ENCODE results near the gene RAD51C.
A peak's percentile ranks its signal among the peaks of the same experiment; 100 is the strongest.
"Not testable (repeated sequence)": the region's sequence is repeated elsewhere in the genome, so short reads cannot be mapped to it uniquely, and the experiment has no call there.

The RAD51C gene

DNA sequence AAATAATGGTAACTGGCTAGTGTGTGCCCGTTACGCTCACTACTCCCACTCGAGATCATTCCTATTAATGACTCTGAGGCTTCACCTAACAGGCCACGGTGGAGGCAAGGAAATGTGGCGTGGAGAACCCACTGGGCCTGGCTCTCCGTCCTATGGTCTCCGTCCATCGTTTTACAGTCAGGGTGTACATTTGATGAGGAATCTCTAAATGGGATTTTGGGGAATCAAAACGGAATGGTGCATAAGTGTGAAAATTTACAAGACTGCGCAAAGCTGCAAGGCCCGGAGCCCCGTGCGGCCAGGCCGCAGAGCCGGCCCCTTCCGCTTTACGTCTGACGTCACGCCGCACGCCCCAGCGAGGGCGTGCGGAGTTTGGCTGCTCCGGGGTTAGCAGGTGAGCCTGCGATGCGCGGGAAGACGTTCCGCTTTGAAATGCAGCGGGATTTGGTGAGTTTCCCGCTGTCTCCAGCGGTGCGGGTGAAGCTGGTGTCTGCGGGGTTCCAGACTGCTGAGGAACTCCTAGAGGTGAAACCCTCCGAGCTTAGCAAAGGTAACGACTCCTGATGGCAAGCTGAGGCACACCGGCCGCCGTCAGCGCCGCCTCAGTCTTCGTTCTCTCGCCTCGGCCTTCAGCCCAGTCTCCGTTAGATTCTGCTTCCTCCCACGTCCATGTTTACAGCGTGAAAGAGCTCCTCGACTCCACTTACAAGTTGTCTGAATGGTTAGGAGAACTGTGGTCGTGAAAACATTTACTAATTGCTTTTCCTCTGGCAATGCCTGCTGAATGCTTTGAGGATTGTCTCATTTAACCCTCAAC lies at the start of gene RAD51C:
TSS of gene RAD51C (plus strand) at position 364 of the 817 bp plus-strand sequence. CDS start at position 406, 42 bp downstream.
- TF ChIP-seq Cebpa-rat (IDR thresholded peaks at IDR 0.05), result no peak
- H3K4me3 ChIP-seq, result peak within 1 kb of the TSS; percentile 63 to 84 (median 76)
- H3K27ac ChIP-seq, result peak within 1 kb of the TSS; percentile 73 to 93 (median 81)
- no peaks in the 10 kb centered on the region for H3K27me3 ChIP-seq
- H4K20me1 ChIP-seq, result no peaks in the 10 kb centered on the region; a peak in 2 of 22 replicates
- peak within 1 kb of the TSS; percentile 68 to 94 (median 83) for H3K4me2 ChIP-seq
- peaks cover 4 to 39% (median 31%) of the 10 kb centered on the region in 11 experiments; a peak in 21 of 22 replicates for H3K36me3 ChIP-seq
- H3K4me1 ChIP-seq, result peaks cover 17 to 36% (median 23%) of the 10 kb centered on the region in 10 experiments
- peaks cover 0 to 17% (median 12%) of the 10 kb centered on the region in 11 experiments; a peak in 12 of 22 replicates for H3K9me3 ChIP-seq (replicated peaks in 1 of 11)
- H3K9ac ChIP-seq, result peak within 1 kb of the TSS; percentile 77 to 94 (median 84)

DNA sequence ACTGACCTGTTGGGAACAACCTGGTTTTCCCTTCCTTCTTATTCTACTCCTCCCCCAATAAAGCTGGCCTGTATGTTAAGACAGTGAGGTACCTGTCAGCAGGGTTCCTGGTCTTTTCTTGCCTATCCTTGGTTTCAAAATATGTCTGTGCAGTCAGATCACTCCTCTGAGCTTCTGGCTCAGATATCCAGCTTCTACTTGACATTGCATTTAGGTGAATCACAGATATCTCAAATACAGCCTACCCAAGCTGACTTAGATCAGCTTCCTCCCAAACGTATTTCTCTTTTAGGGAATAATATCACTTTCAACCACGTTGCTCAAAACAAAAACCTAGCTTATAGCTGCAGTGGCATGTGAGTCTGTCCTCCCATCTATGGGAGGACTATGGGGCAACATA lies 49.3 kb upstream of the RAD51C start:
- peak overlapping the region in 2 of 11 experiments; percentile 30 to 51; a peak in 3 of 22 replicates for H3K27ac ChIP-seq
- no peak overlapping the region for H3K9ac ChIP-seq
- H3K9me3 ChIP-seq (replicated peaks in 1 of 11), result no peaks in the 10 kb centered on the region
- H3K4me1 ChIP-seq, result peaks cover 0 to 20% (median 14%) of the 10 kb centered on the region in 10 experiments; a peak in 18 of 20 replicates
- no peaks in the 10 kb centered on the region for H3K27me3 ChIP-seq
- H4K20me1 ChIP-seq, result no peaks in the 10 kb centered on the region
- no peaks in the 10 kb centered on the region for H3K36me3 ChIP-seq
- H3K4me2 ChIP-seq, result 0 out of 22 replicates have a peak overlapping the region, but pooled peaks of 1 of the 11 experiments have one; percentile 1
- no peak overlapping the region for H3K4me3 ChIP-seq
- TF ChIP-seq Cebpa-rat (IDR thresholded peaks at IDR 0.05), result no peak

DNA sequence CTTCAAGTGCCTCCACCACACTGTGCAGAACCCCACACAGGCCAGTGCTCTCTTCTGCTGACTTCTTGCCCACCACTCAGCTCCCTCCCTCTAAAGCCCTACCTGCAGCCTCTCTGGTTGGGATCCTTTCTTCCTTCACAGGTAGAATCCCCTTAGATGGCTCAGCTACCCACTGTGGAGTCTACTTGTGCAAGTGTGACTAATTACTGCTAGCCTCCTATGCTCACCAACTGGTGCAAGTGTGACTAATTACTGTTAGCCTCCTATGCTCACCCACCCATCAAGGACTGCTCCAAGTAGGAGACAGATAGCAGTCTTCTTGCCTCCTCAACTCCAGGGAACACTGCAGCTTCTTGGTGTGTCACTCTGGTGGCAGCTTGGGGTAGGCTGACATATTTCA lies 44.2 kb upstream of the RAD51C start:
- Histone ChIP-seq H3K4me1 (peaks cover 0 to 3% (median 0%) of the 10 kb centered on the region in 10 experiments; a peak in 2 of 20 replicates), H3K36me3 (no peaks in the 10 kb centered on the region), H4K20me1 (no peaks in the 10 kb centered on the region), H3K27ac (no peak overlapping the region), H3K4me3 (no peak overlapping the region), H3K9ac (no peak overlapping the region), H3K4me2 (no peak overlapping the region), H3K9me3 (replicated peaks in 1 of 11) (no peaks in the 10 kb centered on the region), H3K27me3 (no peaks in the 10 kb centered on the region)
- TF ChIP-seq Cebpa-rat (IDR thresholded peaks at IDR 0.05), result no peak

DNA sequence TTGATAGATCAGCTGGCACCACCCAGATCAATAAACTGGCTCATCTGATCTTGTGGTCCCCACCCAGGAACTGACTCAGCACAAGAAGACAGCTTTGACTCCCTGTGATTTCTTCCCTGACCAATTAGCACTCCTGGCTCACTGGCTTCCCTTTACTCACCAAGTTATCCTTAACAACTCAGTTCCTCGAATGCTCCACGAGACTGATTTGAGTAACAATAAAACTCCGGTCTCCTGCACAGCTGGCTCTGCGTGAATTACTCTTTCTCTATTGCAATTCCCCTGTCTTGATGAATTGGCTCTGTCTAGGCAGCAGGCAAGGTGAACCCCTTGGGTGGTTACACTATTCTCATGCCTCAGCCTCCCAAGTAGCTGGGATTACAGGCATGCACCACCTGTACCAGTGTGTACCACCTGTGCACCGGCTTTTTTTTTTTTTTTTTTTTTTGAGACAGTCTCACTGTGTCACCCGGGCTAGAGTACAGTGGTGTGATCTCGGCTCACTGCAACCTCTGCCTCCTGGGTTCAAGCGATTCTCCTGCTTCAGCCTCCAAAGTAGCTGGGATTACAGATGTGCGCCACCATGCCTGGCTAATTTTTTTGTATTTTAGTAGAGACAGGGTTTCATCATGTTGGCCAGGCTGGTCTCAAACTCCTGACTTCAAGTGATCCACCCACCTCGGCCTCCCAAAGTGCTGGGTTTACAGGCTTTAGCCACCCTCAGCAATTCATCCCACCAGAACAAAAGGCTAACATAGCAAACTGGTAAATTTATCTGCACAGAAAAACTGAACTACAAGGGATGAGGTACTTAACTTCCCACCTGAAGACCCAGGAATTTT lies 34.2 kb upstream of the RAD51C start:
- H3K36me3 ChIP-seq; H4K20me1 ChIP-seq; H3K27me3 ChIP-seq; H3K9me3 ChIP-seq (replicated peaks in 1 of 11): not testable (repeated sequence)
- H3K27ac ChIP-seq, result peak overlapping the region in 7 of 11 experiments; percentile 27 to 94 (median 89); a peak in 6 of 22 replicates
- peaks cover 13 to 19% (median 16%) of the 10 kb centered on the region in 10 experiments; a peak in 19 of 20 replicates for H3K4me1 ChIP-seq
- H3K9ac ChIP-seq, result peak overlapping the region; percentile 15 to 96 (median 90); a peak in 14 of 22 replicates
- H3K4me3 ChIP-seq, result peak overlapping the region in 8 of 10 experiments; percentile 38 to 67 (median 51); a peak in 9 of 20 replicates
- peak overlapping the region; percentile 56 to 85 (median 70) for H3K4me2 ChIP-seq

DNA sequence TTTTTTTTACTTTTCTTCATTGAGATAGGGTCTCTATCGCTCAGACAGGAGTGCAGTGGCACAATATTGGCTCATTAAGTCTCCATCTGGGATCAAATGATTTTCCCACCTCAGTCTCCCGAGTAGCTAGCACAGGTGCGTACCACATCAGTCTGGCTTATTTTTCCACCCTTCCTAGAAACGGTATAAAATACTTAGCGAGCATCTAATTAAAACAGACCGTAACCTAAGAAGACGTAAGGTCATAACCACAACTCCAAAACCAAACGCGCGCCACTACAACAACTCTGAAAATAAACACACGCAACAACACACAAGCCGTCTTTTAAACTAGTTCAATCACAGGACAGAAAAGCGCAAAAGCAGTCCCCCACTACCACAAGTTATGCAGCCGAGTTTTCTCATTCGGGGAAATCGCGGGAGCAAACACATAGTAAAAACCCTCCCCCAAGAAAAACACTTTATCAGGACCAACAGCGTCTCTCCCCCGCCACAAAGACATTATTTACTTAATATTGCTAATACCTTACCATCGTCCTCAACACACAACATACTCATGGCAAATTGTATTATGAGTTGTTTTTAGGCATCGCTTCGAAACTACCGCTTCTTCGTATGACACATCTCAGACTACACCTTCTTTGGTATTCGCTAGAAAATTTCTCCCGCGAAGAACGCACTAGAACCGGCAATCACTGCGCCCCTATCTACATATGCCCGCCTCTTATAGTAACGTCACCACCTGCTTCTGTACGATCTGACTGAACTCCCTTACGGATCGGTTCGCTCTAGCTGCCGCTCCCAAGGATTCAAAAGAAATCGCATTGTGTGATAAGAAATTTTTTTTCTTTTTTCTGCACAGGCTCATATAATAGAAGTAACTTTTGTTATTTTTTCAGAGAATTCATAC lies 33.3 kb upstream of the RAD51C start:
- TF ChIP-seq Cebpa-rat (IDR thresholded peaks at IDR 0.05), result no peak

DNA sequence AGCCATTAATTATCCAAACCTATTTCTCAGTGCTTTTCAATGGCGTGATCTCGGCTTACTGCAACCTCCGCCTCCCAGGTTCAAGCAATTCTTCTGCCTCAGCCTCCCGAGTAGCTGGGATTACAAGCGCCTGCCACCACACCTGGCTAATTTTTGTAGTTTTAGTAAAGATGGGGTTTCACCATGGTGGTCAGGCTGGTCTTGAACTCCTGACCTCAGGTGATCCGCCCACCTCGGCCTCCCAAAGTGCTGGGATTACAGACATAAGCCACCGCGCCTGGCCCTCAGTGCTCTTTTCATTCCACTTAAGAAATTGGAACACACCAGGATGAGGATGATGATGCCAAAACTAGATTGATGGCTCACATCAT lies 32.7 kb upstream of the RAD51C start:
- peak overlapping the region in 10 of 11 experiments; percentile 82 to 95 (median 92); a peak in 17 of 22 replicates for H3K27ac ChIP-seq
- H3K9me3 ChIP-seq (replicated peaks in 1 of 11); H4K20me1 ChIP-seq; H3K27me3 ChIP-seq; H3K36me3 ChIP-seq: not testable (repeated sequence)
- peak overlapping the region; percentile 56 to 85 (median 70) for H3K4me2 ChIP-seq
- H3K4me1 ChIP-seq, result peaks cover 13 to 19% (median 16%) of the 10 kb centered on the region in 10 experiments; a peak in 19 of 20 replicates
- peak overlapping the region; percentile 78 to 96 (median 90); a peak in 21 of 22 replicates for H3K9ac ChIP-seq
- H3K4me3 ChIP-seq, result peak overlapping the region; percentile 38 to 67 (median 51)

More for the DNA sequence above, 33.3 kb upstream of the RAD51C start:
- H3K27me3 ChIP-seq, result no peaks in the 10 kb centered on the region
- H3K9me3 ChIP-seq (replicated peaks in 1 of 11), result no peaks in the 10 kb centered on the region
- H4K20me1 ChIP-seq, result no peaks in the 10 kb centered on the region; a peak in 1 of 22 replicates
- H3K4me2 ChIP-seq, result peak overlapping the region; percentile 56 to 85 (median 70)
- peaks cover 13 to 19% (median 16%) of the 10 kb centered on the region in 10 experiments; a peak in 19 of 20 replicates for H3K4me1 ChIP-seq
- H3K27ac ChIP-seq, result peak overlapping the region; percentile 65 to 95 (median 92); a peak in 21 of 22 replicates
- peak overlapping the region; percentile 38 to 67 (median 51) for H3K4me3 ChIP-seq
- peak overlapping the region; percentile 78 to 96 (median 90) for H3K9ac ChIP-seq
- H3K36me3 ChIP-seq, result no peaks in the 10 kb centered on the region

DNA sequence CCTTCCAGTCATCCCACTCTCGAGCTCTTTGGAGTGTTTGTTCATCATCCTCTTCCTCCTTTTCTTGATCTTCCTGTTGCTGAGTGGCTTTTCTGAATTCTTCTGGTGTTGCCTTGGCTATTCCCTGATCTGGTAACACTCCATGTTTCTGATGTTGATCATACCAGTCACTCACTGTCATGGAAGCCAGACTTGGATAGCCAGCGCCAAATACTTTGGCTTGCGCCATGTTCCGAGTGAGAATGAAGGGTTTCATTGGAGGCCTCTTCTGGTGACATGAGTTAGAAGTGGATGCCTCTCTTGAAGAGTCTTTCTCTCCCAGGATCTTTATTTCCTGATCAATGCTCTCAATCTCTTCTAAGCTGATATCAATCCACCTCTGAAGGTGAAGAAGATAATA lies 31.8 kb upstream of the RAD51C start:
- Histone ChIP-seq H4K20me1 (no peaks in the 10 kb centered on the region; a peak in 1 of 22 replicates), H3K27ac (no peak overlapping the region), H3K4me3 (no peak overlapping the region), H3K9me3 (replicated peaks in 1 of 11) (no peaks in the 10 kb centered on the region), H3K4me2 (no peak overlapping the region), H3K9ac (no peak overlapping the region), H3K27me3 (no peaks in the 10 kb centered on the region), H3K4me1 (peaks cover 13 to 23% (median 16%) of the 10 kb centered on the region in 10 experiments; a peak in 19 of 20 replicates), H3K36me3 (no peaks in the 10 kb centered on the region)
- TF ChIP-seq Cebpa-rat (IDR thresholded peaks at IDR 0.05), result no peak

DNA sequence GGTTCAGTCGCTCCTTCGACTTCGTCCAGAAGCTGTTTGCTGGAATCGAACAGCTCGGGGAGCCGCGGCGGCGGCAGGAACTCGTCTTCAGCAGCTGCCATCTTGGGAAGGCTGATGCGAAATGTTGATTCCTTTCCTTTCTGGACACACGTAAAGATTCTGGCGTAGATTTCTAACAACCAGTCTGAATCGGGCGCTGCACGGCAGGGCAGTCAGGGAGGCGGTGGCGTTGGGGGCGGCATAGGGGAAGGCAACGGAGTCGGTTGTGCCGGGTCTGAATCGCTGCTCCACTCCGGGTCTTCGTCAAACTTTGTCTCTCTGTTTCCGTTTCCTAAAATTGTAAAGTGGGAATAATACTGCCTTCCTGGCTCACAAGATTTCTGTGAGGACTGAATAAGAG lies 30.9 kb upstream of the RAD51C start:
- Histone ChIP-seq H3K27ac (no peak overlapping the region), H3K36me3 (no peaks in the 10 kb centered on the region), H3K9me3 (replicated peaks in 1 of 11) (no peaks in the 10 kb centered on the region), H3K4me1 (peaks cover 13 to 29% (median 17%) of the 10 kb centered on the region in 10 experiments; a peak in 19 of 20 replicates), H3K27me3 (no peaks in the 10 kb centered on the region), H3K4me3 (no peak overlapping the region), H3K4me2 (no peak overlapping the region), H3K9ac (no peak overlapping the region), H4K20me1 (no peaks in the 10 kb centered on the region; a peak in 1 of 22 replicates)
- TF ChIP-seq Cebpa-rat (IDR thresholded peaks at IDR 0.05), result no peak

Data from BLaER1 treated with 17β-estradiol and CSF1 and Interleukin-3, amounts not matched to agents 10 nM and 100 nM (cell line).